ENCODE results near the gene CDH5.

Gene CDH5

GRCh38 chr16:66429290-66429962 is 62.9 kb downstream of the CDH5 start:
- DNase-seq (ENCODE audit: low read depth in 2 of 2): no peak
- TF ChIP-seq, protein P1, sequence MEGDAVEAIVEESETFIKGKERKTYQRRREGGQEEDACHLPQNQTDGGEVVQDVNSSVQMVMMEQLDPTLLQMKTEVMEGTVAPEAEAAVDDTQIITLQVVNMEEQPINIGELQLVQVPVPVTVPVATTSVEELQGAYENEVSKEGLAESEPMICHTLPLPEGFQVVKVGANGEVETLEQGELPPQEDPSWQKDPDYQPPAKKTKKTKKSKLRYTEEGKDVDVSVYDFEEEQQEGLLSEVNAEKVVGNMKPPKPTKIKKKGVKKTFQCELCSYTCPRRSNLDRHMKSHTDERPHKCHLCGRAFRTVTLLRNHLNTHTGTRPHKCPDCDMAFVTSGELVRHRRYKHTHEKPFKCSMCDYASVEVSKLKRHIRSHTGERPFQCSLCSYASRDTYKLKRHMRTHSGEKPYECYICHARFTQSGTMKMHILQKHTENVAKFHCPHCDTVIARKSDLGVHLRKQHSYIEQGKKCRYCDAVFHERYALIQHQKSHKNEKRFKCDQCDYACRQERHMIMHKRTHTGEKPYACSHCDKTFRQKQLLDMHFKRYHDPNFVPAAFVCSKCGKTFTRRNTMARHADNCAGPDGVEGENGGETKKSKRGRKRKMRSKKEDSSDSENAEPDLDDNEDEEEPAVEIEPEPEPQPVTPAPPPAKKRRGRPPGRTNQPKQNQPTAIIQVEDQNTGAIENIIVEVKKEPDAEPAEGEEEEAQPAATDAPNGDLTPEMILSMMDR (IDR thresholded peaks at IDR 0.05; ENCODE audit: low read depth, low read length): no peak
- no peak overlapping the region for H3K4me3 ChIP-seq (replicated peaks in 1 of 2; ENCODE audit: low read depth in 2 of 2, low read length in 2 of 2)

- no peak overlapping the region for H3K4me3 ChIP-seq (replicated peaks in 1 of 2; ENCODE audit: low read depth in 2 of 2, low read length in 2 of 2)
- TF ChIP-seq, protein P1 (IDR thresholded peaks at IDR 0.05; ENCODE audit: low read depth, low read length): no peak
- no peak for DNase-seq (ENCODE audit: low read depth in 2 of 2)
Observed at GRCh38 chr16:66430214-66430613, 63.7 kb downstream of the CDH5 start.

DNA sequence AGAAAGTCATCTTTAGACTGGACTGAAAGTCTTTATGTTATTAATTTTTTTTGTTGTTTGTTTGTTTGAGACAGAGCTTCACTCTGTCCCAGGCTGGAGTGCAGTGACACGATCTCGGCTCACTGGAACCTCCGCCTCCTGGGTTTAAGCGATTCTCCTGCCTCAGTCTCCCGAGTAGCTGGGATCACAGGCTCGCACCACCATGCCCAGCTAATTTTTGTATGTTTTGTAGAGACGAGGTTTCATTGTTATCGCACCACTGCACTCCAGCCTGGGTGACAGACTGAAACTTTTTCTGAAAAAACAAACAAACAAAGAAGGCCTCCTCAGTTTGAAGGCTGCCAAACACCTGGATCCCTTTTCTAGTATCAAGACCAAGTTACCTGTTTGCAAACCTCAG is 65.3 kb downstream of the CDH5 start:
- TF ChIP-seq, protein P1 (IDR thresholded peaks at IDR 0.05; ENCODE audit: low read depth, low read length): no peak
- H3K4me3 ChIP-seq (replicated peaks in 1 of 2; ENCODE audit: low read depth in 2 of 2, low read length in 2 of 2): no peak overlapping the region
- DNase-seq (ENCODE audit: low read depth in 2 of 2): no peak

GRCh38 chr16:66432429-66432828 is 65.9 kb downstream of the CDH5 start:
- H3K4me3 ChIP-seq (replicated peaks in 1 of 2; ENCODE audit: low read depth in 2 of 2, low read length in 2 of 2): no peak overlapping the region
- no peak for DNase-seq (ENCODE audit: low read depth in 2 of 2)
- TF ChIP-seq, protein P1 (IDR thresholded peaks at IDR 0.05; ENCODE audit: low read depth, low read length): no peak

- DNase-seq (ENCODE audit: low read depth in 2 of 2): no peak
- TF ChIP-seq, protein P1 (IDR thresholded peaks at IDR 0.05; ENCODE audit: low read depth, low read length): no peak
- H3K4me3 ChIP-seq (replicated peaks in 1 of 2; ENCODE audit: low read depth in 2 of 2, low read length in 2 of 2): no peak overlapping the region
Observed at GRCh38 chr16:66434619-66435430, 68.3 kb downstream of the CDH5 start.

DNA sequence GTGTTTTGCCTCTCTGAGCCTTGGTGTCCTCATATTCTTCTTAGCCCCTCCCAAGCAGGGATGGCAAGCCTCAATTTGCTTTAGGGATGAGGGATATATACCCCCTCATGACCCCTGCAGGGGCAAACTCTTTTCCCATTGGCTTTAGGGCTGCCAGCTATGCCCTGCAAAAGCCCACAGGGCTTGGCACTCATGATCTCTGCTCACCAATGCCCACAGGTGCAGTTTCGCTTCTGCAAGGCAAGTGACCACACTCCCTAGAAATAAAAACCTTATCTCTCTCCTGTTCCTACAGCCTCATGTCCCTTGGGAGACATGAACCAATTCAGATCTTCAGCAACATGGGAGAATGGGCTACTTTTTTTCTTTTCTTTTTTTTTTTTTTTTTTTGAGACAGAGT is 69.4 kb downstream of the CDH5 start:
- DNase-seq (ENCODE audit: low read depth in 2 of 2): no peak
- TF ChIP-seq, protein P1 (IDR thresholded peaks at IDR 0.05; ENCODE audit: low read depth, low read length): no peak
- no peak overlapping the region for H3K4me3 ChIP-seq (replicated peaks in 1 of 2; ENCODE audit: low read depth in 2 of 2, low read length in 2 of 2)

Data from cardiac fibroblast (primary cell).